Measurements from ENCODE around the gene ERFL.

DNA sequence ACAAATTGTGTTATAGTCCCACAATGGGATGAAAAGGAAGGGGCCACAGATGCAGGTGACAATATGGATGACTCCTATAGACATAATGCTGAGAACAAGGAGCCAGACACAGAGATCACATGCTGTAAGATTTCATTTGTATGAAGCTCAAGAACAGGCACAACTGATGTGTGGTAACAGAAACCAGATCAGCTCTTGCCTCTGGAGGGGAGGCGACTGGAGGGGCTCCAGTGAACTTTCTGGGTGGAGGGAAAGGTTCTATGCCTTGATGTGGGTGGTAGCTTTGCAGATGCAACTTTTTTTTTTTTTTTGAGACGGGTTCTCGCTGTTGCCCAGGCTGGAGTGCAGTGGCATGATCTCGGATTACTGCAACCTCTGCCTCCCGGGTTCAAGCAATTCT, 36.9 kb upstream of the ERFL start:
- TF ChIP-seq JUN (IDR thresholded peaks at IDR 0.05; ENCODE audit: low read depth, low read length) (no peak), POLR2AphosphoS5 (IDR thresholded peaks at IDR 0.05; ENCODE audit: low read depth, low read length) (no peak), MAX (IDR thresholded peaks at IDR 0.05) (no peak), YY1 (IDR thresholded peaks at IDR 0.05; ENCODE audit: low read depth, low read length) (no peak), RAD21 (IDR thresholded peaks at IDR 0.05 in 1 of 2, conservative IDR thresholded peaks at IDR 0.05 in 1 of 2; ENCODE audit: low read depth in 2 of 2, low read length in 2 of 2) (no peak)
- TF ChIP-seq, protein P1, sequence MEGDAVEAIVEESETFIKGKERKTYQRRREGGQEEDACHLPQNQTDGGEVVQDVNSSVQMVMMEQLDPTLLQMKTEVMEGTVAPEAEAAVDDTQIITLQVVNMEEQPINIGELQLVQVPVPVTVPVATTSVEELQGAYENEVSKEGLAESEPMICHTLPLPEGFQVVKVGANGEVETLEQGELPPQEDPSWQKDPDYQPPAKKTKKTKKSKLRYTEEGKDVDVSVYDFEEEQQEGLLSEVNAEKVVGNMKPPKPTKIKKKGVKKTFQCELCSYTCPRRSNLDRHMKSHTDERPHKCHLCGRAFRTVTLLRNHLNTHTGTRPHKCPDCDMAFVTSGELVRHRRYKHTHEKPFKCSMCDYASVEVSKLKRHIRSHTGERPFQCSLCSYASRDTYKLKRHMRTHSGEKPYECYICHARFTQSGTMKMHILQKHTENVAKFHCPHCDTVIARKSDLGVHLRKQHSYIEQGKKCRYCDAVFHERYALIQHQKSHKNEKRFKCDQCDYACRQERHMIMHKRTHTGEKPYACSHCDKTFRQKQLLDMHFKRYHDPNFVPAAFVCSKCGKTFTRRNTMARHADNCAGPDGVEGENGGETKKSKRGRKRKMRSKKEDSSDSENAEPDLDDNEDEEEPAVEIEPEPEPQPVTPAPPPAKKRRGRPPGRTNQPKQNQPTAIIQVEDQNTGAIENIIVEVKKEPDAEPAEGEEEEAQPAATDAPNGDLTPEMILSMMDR (IDR thresholded peaks at IDR 0.05; ENCODE audit: control extremely low read depth in 1 of 3, insufficient read depth in 1 of 3, low read depth in 1 of 3, low read length in 3 of 3): no peak

Measured in H1 (cell line).